AG09309 (cell line): Measurements from ENCODE around the gene STIP1.
A peak's percentile ranks its signal among the peaks of the same experiment; 100 is the strongest.

Source experiments
- DNase-seq: peaks from one replicate; pipeline ENCODE4 v3.0.0-alpha.2; 2010; ENCODE audit warnings: low read depth
- H3K4me3 ChIP-seq: 2 replicates; pipeline ENCODE4 v1.5.1; 2011; ENCODE audit warnings: mild to moderate bottlenecking, low read depth, low read length, moderate library complexity; ENCODE audit not compliant: control insufficient read depth
- TF ChIP-seq, protein P1 (sequence below): IDR thresholded peaks from 2 replicates; pipeline ENCODE4 v1.5.1; 2011; ENCODE audit warnings: mild to moderate bottlenecking, low read depth, low read length, inconsistent platforms; ENCODE audit not compliant: insufficient read depth, control insufficient read depth; ENCODE audit errors: missing control alignments

The STIP1 gene

DNA sequence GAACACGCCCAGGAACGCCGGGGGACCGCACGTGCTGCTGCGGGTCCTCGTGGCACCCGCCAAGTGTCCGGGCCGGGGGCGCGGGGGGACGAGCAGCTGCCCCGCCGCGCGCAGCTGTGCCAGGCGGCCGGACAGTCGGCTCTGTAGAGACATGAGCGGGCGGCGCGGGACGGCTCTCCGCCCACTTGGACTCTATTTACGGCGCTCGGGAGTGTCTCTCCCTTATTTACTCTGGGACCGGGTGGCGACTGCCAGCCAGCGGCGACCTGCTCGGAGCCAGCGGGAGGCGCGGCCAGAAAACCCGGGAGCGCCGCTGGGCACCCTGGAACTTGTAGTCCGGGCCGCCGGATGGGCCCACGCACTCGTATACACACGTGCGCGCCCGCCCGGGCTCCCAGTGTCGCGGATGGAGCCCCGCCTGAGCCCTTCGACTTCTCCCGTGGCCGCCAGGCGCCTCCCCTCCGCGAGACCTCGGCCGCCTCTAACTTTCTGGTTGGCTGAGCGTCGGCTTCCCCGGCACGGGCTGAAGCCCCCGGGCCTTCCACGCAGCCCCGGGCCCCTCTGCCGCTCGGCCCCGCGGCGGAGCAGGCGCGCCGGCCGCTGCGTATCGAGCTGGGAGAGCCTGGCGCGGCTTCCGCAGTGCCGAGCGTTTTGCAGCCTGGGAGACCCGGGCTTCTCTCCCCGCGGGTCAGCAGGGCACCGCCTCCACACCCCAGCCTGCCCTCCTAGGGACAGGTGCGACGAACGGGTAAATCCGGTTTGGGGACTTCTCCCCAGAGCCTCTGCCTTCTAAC is 19.9 kb upstream of the STIP1 start, which contains the start of gene MACROD1:
TSS of gene MACROD1 (minus strand) at position 272 of the 794 bp plus-strand sequence. CDS start at position 153, 119 bp downstream.
- DNase-seq = peak; percentile 18
- H3K4me3 ChIP-seq = peak within 1 kb of the TSS; percentile 55
- TF ChIP-seq, protein P1, sequence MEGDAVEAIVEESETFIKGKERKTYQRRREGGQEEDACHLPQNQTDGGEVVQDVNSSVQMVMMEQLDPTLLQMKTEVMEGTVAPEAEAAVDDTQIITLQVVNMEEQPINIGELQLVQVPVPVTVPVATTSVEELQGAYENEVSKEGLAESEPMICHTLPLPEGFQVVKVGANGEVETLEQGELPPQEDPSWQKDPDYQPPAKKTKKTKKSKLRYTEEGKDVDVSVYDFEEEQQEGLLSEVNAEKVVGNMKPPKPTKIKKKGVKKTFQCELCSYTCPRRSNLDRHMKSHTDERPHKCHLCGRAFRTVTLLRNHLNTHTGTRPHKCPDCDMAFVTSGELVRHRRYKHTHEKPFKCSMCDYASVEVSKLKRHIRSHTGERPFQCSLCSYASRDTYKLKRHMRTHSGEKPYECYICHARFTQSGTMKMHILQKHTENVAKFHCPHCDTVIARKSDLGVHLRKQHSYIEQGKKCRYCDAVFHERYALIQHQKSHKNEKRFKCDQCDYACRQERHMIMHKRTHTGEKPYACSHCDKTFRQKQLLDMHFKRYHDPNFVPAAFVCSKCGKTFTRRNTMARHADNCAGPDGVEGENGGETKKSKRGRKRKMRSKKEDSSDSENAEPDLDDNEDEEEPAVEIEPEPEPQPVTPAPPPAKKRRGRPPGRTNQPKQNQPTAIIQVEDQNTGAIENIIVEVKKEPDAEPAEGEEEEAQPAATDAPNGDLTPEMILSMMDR = no peak

DNA sequence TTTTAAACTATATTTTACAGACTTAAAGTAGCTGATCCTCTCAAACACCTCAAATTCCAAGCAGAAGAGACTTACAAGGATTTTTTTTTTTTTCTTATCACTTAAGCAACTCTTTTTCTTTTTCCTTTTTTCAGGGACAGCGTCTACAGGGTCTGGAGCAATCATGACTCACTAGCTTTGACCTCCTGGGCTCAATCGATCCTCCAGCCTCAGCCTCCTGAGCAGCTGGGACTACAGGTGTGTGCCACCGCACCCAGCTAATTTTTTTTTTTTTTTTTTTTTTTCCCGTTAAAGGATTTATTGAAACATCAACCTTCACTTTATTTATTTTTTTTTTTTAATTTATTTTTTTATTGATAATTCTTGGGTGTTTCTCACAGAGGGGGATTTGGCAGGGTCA is 15.6 kb upstream of the STIP1 start:
- H3K4me3 ChIP-seq = no peak overlapping the region
- DNase-seq = no peak
- TF ChIP-seq, protein P1 = no peak

DNA sequence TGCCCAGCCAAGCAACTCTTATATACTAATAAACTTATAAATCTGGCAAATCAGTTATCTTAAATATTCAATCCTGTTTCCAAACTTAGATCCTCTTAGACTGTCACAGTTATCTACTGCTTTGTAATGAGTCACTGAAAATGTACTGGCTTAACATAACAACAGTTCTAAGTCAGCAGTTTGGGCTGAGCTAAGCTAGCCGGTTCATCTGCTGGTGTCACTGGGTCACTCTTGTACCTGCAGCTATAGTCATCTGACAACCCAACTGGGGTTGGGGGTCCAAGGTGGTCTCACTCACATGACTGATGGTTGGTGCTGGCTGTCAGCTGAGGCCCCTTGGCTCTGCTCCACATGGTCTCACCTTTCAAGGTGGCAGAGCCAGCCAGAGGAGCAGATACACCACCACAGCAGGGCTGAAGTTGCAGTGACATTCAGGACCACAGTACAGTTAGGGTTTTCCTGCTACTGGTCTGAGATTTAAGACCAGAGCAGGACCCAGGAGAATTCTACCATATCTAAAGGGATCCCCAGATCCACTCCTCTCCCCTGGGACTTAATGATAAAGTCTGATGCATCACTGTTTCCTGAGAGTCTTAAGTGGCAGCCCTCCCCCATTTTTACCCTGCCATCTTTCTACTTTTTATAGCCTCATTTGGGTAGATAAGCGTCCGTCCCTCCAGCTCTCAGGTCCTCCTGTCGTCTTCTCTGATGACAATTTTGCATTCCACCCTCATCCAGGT is 12.2 kb upstream of the STIP1 start:
- TF ChIP-seq, protein P1 = no peak

DNA sequence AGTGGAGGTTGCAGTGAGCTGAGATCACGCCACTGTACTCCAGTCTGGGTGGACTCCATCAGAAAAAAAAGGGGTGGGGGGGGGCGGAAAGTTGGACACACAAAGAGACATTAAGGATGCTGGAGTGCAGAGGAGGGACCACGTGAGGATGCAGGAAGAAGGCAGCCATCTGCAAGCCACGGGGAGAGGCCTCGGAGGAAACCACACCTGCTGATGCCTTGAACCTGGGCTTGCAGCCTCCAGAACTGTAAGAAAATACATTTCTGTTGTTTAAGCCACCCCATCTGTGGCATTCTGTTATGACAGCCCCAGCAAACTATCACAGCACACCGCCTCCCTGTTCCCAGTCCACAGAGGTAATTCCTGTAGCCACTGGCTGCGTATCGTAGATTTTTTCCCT is 9.2 kb upstream of the STIP1 start:
- DNase-seq = no peak
- TF ChIP-seq, protein P1 = no peak
- no peak overlapping the region for H3K4me3 ChIP-seq

More for the DNA sequence above, 12.2 kb upstream of the STIP1 start:
- DNase-seq = no peak
- no peak overlapping the region for H3K4me3 ChIP-seq

DNA sequence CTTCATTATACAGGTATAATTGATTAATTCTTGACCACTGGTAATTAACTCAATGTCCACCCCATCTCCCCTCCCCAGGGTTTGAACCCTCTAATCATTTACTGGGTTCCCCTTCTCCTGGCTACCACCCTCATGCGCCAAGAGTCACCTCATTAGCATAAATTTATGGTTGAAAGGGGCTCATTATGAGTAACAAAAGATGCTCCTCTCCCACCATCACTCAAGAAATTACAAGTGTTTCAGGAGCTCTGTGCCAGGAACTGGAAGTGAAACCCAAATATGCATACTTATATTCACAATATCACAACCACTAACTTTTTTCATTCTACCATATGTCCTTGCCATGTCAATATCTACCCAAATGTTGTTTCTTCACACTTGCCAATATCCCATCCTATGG is 7.8 kb upstream of the STIP1 start:
- TF ChIP-seq, protein P1 = no peak
- no peak overlapping the region for H3K4me3 ChIP-seq
- DNase-seq = no peak

DNA sequence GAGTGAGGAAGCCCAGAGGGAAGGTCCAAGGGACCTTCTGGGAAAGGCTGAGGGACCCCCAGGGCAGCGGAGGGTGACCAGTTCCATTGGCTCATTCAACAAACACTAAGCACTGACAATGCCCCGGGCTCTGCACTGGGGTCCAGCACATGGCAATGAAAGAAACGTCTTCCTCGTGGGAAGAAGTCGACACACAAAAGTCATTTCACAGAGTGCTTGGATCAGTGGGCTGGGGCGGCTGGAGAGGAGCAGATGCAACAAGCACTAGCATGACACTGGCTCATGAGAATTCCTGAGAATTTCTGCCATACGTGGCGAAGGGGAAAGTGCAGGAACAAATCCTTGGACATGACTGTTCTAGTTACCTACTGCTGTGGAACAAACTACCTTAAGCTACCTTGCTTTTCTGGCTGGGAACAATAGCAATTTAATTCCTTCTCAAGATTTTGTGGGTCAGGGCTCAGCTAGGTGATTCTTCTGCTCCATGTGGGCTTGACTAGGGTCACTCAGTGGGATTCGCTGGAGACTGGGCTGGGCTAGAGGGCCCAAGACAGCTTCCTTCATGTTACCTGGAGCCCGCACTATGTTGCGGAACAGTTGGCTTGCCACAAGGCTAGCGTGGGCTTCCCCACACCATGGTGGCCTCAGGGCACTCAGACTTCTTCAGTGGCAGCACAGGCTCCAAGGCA is 6.9 kb upstream of the STIP1 start:
- DNase-seq = no peak
- no peak overlapping the region for H3K4me3 ChIP-seq
- TF ChIP-seq, protein P1 = no peak
